ENCODE measurements around the gene C4orf50.

Gene C4orf50

GRCh38 chr4:5890063-5890727 is 128.0 kb downstream of the C4orf50 start:
- no peak for DNase-seq (ENCODE audit: low read depth in 2 of 2)

- no peak for DNase-seq (ENCODE audit: low read depth in 2 of 2)
These were observed 129.1 kb downstream of the C4orf50 start for GRCh38 chr4:5889002-5889696.

GRCh38 chr4:5888222-5889001 is 129.8 kb downstream of the C4orf50 start:
- DNase-seq (ENCODE audit: low read depth in 2 of 2) = no peak

GRCh38 chr4:5887361-5888221 is 130.6 kb downstream of the C4orf50 start:
- DNase-seq (ENCODE audit: low read depth in 2 of 2) = no peak

- DNase-seq (ENCODE audit: low read depth in 2 of 2) = no peak
These were observed 131.2 kb downstream of the C4orf50 start for GRCh38 chr4:5887011-5887360.

- no peak for DNase-seq (ENCODE audit: low read depth in 2 of 2)
These were observed 132.5 kb downstream of the C4orf50 start for GRCh38 chr4:5885733-5886132.

- DNase-seq (ENCODE audit: low read depth in 2 of 2) = no peak
These were observed 133.4 kb downstream of the C4orf50 start for GRCh38 chr4:5884796-5885195.

- DNase-seq (ENCODE audit: low read depth in 2 of 2) = no peak
These were observed 134.3 kb downstream of the C4orf50 start for GRCh38 chr4:5883916-5884315.

GRCh38 chr4:5882947-5883346 is 135.3 kb downstream of the C4orf50 start:
- DNase-seq (ENCODE audit: low read depth in 2 of 2) = no peak

- no peak for DNase-seq (ENCODE audit: low read depth in 2 of 2)
These were observed 136.9 kb downstream of the C4orf50 start for GRCh38 chr4:5881340-5881739.

GRCh38 chr4:5878359-5878758 is 139.9 kb downstream of the C4orf50 start:
- no peak for DNase-seq (ENCODE audit: low read depth in 2 of 2)

GRCh38 chr4:5877392-5877791 is 140.8 kb downstream of the C4orf50 start:
- DNase-seq (ENCODE audit: low read depth in 2 of 2) = no peak

- no peak for DNase-seq (ENCODE audit: low read depth in 2 of 2)
These were observed 143.3 kb downstream of the C4orf50 start for GRCh38 chr4:5874811-5875449.

GRCh38 chr4:5870701-5871100 is 147.5 kb downstream of the C4orf50 start:
- DNase-seq (ENCODE audit: low read depth in 2 of 2) = no peak

GRCh38 chr4:5869966-5870619 is 148.1 kb downstream of the C4orf50 start:
- no peak for DNase-seq (ENCODE audit: low read depth in 2 of 2)

- no peak for DNase-seq (ENCODE audit: low read depth in 2 of 2)
These were observed 150.4 kb downstream of the C4orf50 start for GRCh38 chr4:5867866-5868265.

GRCh38 chr4:5866841-5867813 is 151.1 kb downstream of the C4orf50 start:
- DNase-seq (ENCODE audit: low read depth in 2 of 2) = no peak

- DNase-seq (ENCODE audit: low read depth in 2 of 2) = no peak
These were observed 152.2 kb downstream of the C4orf50 start for GRCh38 chr4:5865896-5866599.
